Measurements from ENCODE around the gene TTC34. TPM values are rescaled to one million over a fixed set of nuclear protein-coding genes. Genes with fewer than 3 reads are reported as not detected.
"Not testable (repeated sequence)": the region's sequence is repeated elsewhere in the genome, so short reads cannot be mapped to it uniquely, and the experiment has no call there.

TTC34 gene
- polyA plus RNA-seq, 3 donors, result 0.03 to 1.00 TPM; not detected in 1

DNA sequence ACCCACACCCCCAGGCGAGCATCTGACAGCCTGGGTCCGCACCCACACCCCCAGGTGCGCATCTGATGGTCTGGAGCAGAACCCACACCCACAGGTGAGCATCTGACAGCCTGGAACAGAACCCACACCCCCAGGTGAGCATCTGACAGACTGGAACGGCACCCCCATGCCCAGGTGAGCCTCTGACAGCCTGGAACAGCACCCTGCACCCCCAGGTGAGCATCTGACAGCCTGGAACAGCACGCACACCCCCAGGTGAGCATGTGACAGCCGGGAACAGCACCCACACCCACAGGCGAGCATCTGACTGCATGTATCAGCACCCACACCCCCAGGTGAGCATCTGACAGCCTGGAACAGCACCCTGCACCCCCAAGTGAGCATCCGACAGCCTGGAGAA is 115.8 kb downstream of the TTC34 start:
- H3K27me3 ChIP-seq (ENCODE audit: control insufficient read depth in 2 of 2, insufficient read depth in 2 of 2, low read length in 2 of 2); H4K20me1 ChIP-seq (ENCODE audit: insufficient read depth, low read length); H3K36me3 Mint-ChIP-seq; H3K4me3 Mint-ChIP-seq; DNase-seq; H2AFZ ChIP-seq (ENCODE audit: insufficient read depth, low read depth, low read length, poor library complexity, severe bottlenecking); H3K9me3 ChIP-seq (replicated peaks in 1 of 2; ENCODE audit: control insufficient read depth in 1 of 2, insufficient read depth in 1 of 2, low read length in 2 of 2); H3K79me2 ChIP-seq (ENCODE audit: insufficient read depth, low read length); H3K4me1 Mint-ChIP-seq; H3K27ac Mint-ChIP-seq; H3K4me1 ChIP-seq (ENCODE audit: control insufficient read depth in 1 of 2, insufficient read depth in 2 of 2, low read length in 2 of 2); H3K27me3 Mint-ChIP-seq (ENCODE audit: low read depth in 3 of 3); H3K36me3 ChIP-seq (replicated peaks in 1 of 2; ENCODE audit: control insufficient read depth in 1 of 2, insufficient read depth in 2 of 2, low read length in 2 of 2); H3K27ac ChIP-seq (ENCODE audit: low read depth in 1 of 2, low read length in 2 of 2); H3K4me3 ChIP-seq (replicated peaks in 1 of 3; ENCODE audit: low read depth in 2 of 3, low read length in 3 of 3); H3K9ac ChIP-seq (ENCODE audit: insufficient read depth, low read length, poor library complexity, severe bottlenecking); H3K4me2 ChIP-seq (replicated peaks; ENCODE audit: extremely low read depth, low read length, poor library complexity, severe bottlenecking); intact Hi-C loops (cut with micrococcal nuclease); H3K9me3 Mint-ChIP-seq: not testable (repeated sequence)
- WGBS (ENCODE audit: insufficient coverage), result 20% methylated on average over 1 of the region's 8 CpGs

DNA sequence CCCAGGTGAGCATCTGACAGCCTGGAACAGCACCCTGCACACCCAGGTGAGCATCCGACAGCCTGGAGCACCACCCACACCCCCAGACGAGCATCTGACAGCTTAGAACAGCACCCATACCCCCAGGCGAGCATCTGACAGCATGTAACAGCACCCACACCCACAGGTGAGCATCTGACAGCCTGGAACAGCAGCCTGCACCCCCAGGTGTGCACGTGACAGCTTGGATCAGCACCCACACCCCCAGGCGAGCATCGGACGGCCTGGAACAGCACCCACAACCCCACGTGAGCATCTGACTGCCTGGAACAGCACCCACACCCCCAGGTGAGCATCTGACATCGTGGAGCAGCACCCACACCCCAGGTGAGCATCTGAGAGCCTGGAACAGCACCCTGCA is 116.6 kb downstream of the TTC34 start:
- H3K27me3 Mint-ChIP-seq (ENCODE audit: low read depth in 3 of 3); H3K4me2 ChIP-seq (replicated peaks; ENCODE audit: extremely low read depth, low read length, poor library complexity, severe bottlenecking); H3K36me3 ChIP-seq (replicated peaks in 1 of 2; ENCODE audit: control insufficient read depth in 1 of 2, insufficient read depth in 2 of 2, low read length in 2 of 2); H3K4me3 Mint-ChIP-seq; H3K9me3 Mint-ChIP-seq; H3K36me3 Mint-ChIP-seq; H3K9me3 ChIP-seq (replicated peaks in 1 of 2; ENCODE audit: control insufficient read depth in 1 of 2, insufficient read depth in 1 of 2, low read length in 2 of 2); intact Hi-C loops (cut with micrococcal nuclease); H3K27ac Mint-ChIP-seq; H3K27ac ChIP-seq (ENCODE audit: low read depth in 1 of 2, low read length in 2 of 2); H3K9ac ChIP-seq (ENCODE audit: insufficient read depth, low read length, poor library complexity, severe bottlenecking); H3K4me1 Mint-ChIP-seq; H3K4me1 ChIP-seq (ENCODE audit: control insufficient read depth in 1 of 2, insufficient read depth in 2 of 2, low read length in 2 of 2); H3K79me2 ChIP-seq (ENCODE audit: insufficient read depth, low read length); H4K20me1 ChIP-seq (ENCODE audit: insufficient read depth, low read length); H2AFZ ChIP-seq (ENCODE audit: insufficient read depth, low read depth, low read length, poor library complexity, severe bottlenecking); H3K27me3 ChIP-seq (ENCODE audit: control insufficient read depth in 2 of 2, insufficient read depth in 2 of 2, low read length in 2 of 2); H3K4me3 ChIP-seq (replicated peaks in 1 of 3; ENCODE audit: low read depth in 2 of 3, low read length in 3 of 3); DNase-seq: not testable (repeated sequence)
- whole genome bisulfite sequencing (ENCODE audit: insufficient coverage), result 33% methylated on average over 1 of the region's 9 CpGs

- H3K4me2 ChIP-seq (replicated peaks; ENCODE audit: extremely low read depth, low read length, poor library complexity, severe bottlenecking); H3K27me3 ChIP-seq (ENCODE audit: control insufficient read depth in 2 of 2, insufficient read depth in 2 of 2, low read length in 2 of 2); H3K9me3 ChIP-seq (replicated peaks in 1 of 2; ENCODE audit: control insufficient read depth in 1 of 2, insufficient read depth in 1 of 2, low read length in 2 of 2); H3K9ac ChIP-seq (ENCODE audit: insufficient read depth, low read length, poor library complexity, severe bottlenecking); H3K4me3 ChIP-seq (replicated peaks in 1 of 3; ENCODE audit: low read depth in 2 of 3, low read length in 3 of 3); H3K4me1 Mint-ChIP-seq; H3K79me2 ChIP-seq (ENCODE audit: insufficient read depth, low read length); H3K27ac Mint-ChIP-seq; H4K20me1 ChIP-seq (ENCODE audit: insufficient read depth, low read length); H3K4me3 Mint-ChIP-seq; H3K4me1 ChIP-seq (ENCODE audit: control insufficient read depth in 1 of 2, insufficient read depth in 2 of 2, low read length in 2 of 2); H3K27ac ChIP-seq (ENCODE audit: low read depth in 1 of 2, low read length in 2 of 2); H3K36me3 ChIP-seq (replicated peaks in 1 of 2; ENCODE audit: control insufficient read depth in 1 of 2, insufficient read depth in 2 of 2, low read length in 2 of 2); intact Hi-C loops (cut with micrococcal nuclease); H2AFZ ChIP-seq (ENCODE audit: insufficient read depth, low read depth, low read length, poor library complexity, severe bottlenecking); H3K9me3 Mint-ChIP-seq; H3K36me3 Mint-ChIP-seq; H3K27me3 Mint-ChIP-seq (ENCODE audit: low read depth in 3 of 3): not testable (repeated sequence)
- peak in 1 of 3 donors; percentile 35 for DNase-seq
- WGBS (ENCODE audit: insufficient coverage), result 49% methylated on average over 7 of the region's 7 CpGs
Measured at GRCh38 chr1:2684000-2684399, 117.5 kb downstream of the TTC34 start.

- H3K4me3 Mint-ChIP-seq; H3K27me3 ChIP-seq (ENCODE audit: control insufficient read depth in 2 of 2, insufficient read depth in 2 of 2, low read length in 2 of 2); H3K36me3 ChIP-seq (replicated peaks in 1 of 2; ENCODE audit: control insufficient read depth in 1 of 2, insufficient read depth in 2 of 2, low read length in 2 of 2); H3K4me1 Mint-ChIP-seq; H3K27ac ChIP-seq (ENCODE audit: low read depth in 1 of 2, low read length in 2 of 2); H3K79me2 ChIP-seq (ENCODE audit: insufficient read depth, low read length); H4K20me1 ChIP-seq (ENCODE audit: insufficient read depth, low read length); H3K9ac ChIP-seq (ENCODE audit: insufficient read depth, low read length, poor library complexity, severe bottlenecking); H3K36me3 Mint-ChIP-seq; H3K9me3 Mint-ChIP-seq; DNase-seq; H3K4me1 ChIP-seq (ENCODE audit: control insufficient read depth in 1 of 2, insufficient read depth in 2 of 2, low read length in 2 of 2); H3K27ac Mint-ChIP-seq; H3K4me2 ChIP-seq (replicated peaks; ENCODE audit: extremely low read depth, low read length, poor library complexity, severe bottlenecking); H2AFZ ChIP-seq (ENCODE audit: insufficient read depth, low read depth, low read length, poor library complexity, severe bottlenecking); H3K4me3 ChIP-seq (replicated peaks in 1 of 3; ENCODE audit: low read depth in 2 of 3, low read length in 3 of 3); H3K9me3 ChIP-seq (replicated peaks in 1 of 2; ENCODE audit: control insufficient read depth in 1 of 2, insufficient read depth in 1 of 2, low read length in 2 of 2); H3K27me3 Mint-ChIP-seq (ENCODE audit: low read depth in 3 of 3); intact Hi-C loops (cut with micrococcal nuclease): not testable (repeated sequence)
- 52% methylated on average over 8 of the region's 9 CpGs for WGBS (ENCODE audit: insufficient coverage)
Measured at GRCh38 chr1:2683321-2683741, 118.2 kb downstream of the TTC34 start.
